ENCODE data around the gene TMEM131. TPM values are rescaled to one million over a fixed set of nuclear protein-coding genes. Genes with fewer than 3 reads are reported as not detected.

The TMEM131 gene
- polyA plus RNA-seq, 3 donors = 7.0 to 23.6 (median 8.2) TPM

DNA sequence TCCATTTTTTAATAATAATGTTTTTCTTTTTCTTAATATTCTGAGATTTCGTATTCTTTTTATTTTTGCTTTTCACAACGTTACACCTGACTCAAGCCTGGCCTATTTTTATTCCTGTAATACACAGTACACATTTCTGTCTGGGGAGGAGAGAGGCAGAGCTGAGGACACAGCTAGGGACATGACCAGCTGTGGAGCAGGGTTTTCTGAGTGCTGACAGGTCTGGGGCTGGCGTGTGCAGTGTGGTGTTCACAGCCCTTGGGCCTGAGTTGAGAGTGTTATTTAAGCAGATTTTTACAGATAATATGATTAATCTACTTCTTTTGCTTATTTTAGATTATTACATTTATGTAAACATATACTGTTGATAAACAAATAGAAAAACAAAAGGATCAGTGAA lies 226.4 kb downstream of the TMEM131 start:
- WGBS (ENCODE audit: insufficient coverage) = no CpG with 5 or more reads among the region's 3 CpGs
- Histone ChIP-seq H2AFZ (ENCODE audit: insufficient read depth, low read depth, low read length, poor library complexity, severe bottlenecking) (no peak overlapping the region), H3K27me3 (ENCODE audit: control insufficient read depth in 2 of 2, insufficient read depth in 2 of 2, low read length in 2 of 2) (no peaks in the 10 kb centered on the region), H3K27ac (ENCODE audit: low read depth in 1 of 2, low read length in 2 of 2) (no peak overlapping the region), H3K36me3 (replicated peaks in 1 of 2; ENCODE audit: control insufficient read depth in 1 of 2, insufficient read depth in 2 of 2, low read length in 2 of 2) (peaks cover 73 to 98% of the 10 kb centered on the region in 2 donors), H3K9ac (ENCODE audit: insufficient read depth, low read length, poor library complexity, severe bottlenecking) (no peak overlapping the region), H4K20me1 (ENCODE audit: insufficient read depth, low read length) (no peaks in the 10 kb centered on the region), H3K4me1 (ENCODE audit: control insufficient read depth in 1 of 2, insufficient read depth in 2 of 2, low read length in 2 of 2) (no peaks in the 10 kb centered on the region), H3K4me3 (replicated peaks in 1 of 3; ENCODE audit: low read depth in 2 of 3, low read length in 3 of 3) (no peak overlapping the region), H3K9me3 (replicated peaks in 1 of 2; ENCODE audit: control insufficient read depth in 1 of 2, insufficient read depth in 1 of 2, low read length in 2 of 2) (no peaks in the 10 kb centered on the region), H3K4me2 (replicated peaks; ENCODE audit: extremely low read depth, low read length, poor library complexity, severe bottlenecking) (no peak overlapping the region), H3K79me2 (ENCODE audit: insufficient read depth, low read length) (no peaks in the 10 kb centered on the region)
- H3K27me3 Mint-ChIP-seq (ENCODE audit: low read depth in 3 of 3) = no peaks in the 10 kb centered on the region
- intact Hi-C loops (cut with micrococcal nuclease) = no loop called here
- TF ChIP-seq, protein P1, sequence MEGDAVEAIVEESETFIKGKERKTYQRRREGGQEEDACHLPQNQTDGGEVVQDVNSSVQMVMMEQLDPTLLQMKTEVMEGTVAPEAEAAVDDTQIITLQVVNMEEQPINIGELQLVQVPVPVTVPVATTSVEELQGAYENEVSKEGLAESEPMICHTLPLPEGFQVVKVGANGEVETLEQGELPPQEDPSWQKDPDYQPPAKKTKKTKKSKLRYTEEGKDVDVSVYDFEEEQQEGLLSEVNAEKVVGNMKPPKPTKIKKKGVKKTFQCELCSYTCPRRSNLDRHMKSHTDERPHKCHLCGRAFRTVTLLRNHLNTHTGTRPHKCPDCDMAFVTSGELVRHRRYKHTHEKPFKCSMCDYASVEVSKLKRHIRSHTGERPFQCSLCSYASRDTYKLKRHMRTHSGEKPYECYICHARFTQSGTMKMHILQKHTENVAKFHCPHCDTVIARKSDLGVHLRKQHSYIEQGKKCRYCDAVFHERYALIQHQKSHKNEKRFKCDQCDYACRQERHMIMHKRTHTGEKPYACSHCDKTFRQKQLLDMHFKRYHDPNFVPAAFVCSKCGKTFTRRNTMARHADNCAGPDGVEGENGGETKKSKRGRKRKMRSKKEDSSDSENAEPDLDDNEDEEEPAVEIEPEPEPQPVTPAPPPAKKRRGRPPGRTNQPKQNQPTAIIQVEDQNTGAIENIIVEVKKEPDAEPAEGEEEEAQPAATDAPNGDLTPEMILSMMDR (IDR thresholded peaks at IDR 0.05) = no peak
- H3K4me1 Mint-ChIP-seq = peaks cover under 1% of the 10 kb centered on the region
- H3K4me3 Mint-ChIP-seq = no peak overlapping the region
- H3K36me3 Mint-ChIP-seq = peaks cover 77 to 89% of the 10 kb centered on the region in 2 donors
- H3K9me3 Mint-ChIP-seq = no peaks in the 10 kb centered on the region
- no peak for DNase-seq
- peak overlapping the region in 1 of 7 donors; percentile 33 for H3K27ac Mint-ChIP-seq

GRCh38 chr2:97766567-97766966 lies 229.2 kb downstream of the TMEM131 start:
- TF ChIP-seq, protein P1 (IDR thresholded peaks at IDR 0.05) = no peak
- peaks cover 8% of the 10 kb centered on the region for H3K4me1 Mint-ChIP-seq
- Histone ChIP-seq H3K4me1 (ENCODE audit: control insufficient read depth in 1 of 2, insufficient read depth in 2 of 2, low read length in 2 of 2) (peaks cover 0 to 3% of the 10 kb centered on the region in 2 donors), H3K27me3 (ENCODE audit: control insufficient read depth in 2 of 2, insufficient read depth in 2 of 2, low read length in 2 of 2) (no peaks in the 10 kb centered on the region), H3K4me3 (replicated peaks in 1 of 3; ENCODE audit: low read depth in 2 of 3, low read length in 3 of 3) (no peak overlapping the region), H3K4me2 (replicated peaks; ENCODE audit: extremely low read depth, low read length, poor library complexity, severe bottlenecking) (no peak overlapping the region), H3K79me2 (ENCODE audit: insufficient read depth, low read length) (no peaks in the 10 kb centered on the region), H3K36me3 (replicated peaks in 1 of 2; ENCODE audit: control insufficient read depth in 1 of 2, insufficient read depth in 2 of 2, low read length in 2 of 2) (peaks cover 73 to 98% of the 10 kb centered on the region in 2 donors), H2AFZ (ENCODE audit: insufficient read depth, low read depth, low read length, poor library complexity, severe bottlenecking) (no peak overlapping the region), H4K20me1 (ENCODE audit: insufficient read depth, low read length) (no peaks in the 10 kb centered on the region), H3K27ac (ENCODE audit: low read depth in 1 of 2, low read length in 2 of 2) (no peak overlapping the region), H3K9ac (ENCODE audit: insufficient read depth, low read length, poor library complexity, severe bottlenecking) (no peak overlapping the region), H3K9me3 (replicated peaks in 1 of 2; ENCODE audit: control insufficient read depth in 1 of 2, insufficient read depth in 1 of 2, low read length in 2 of 2) (no peaks in the 10 kb centered on the region)
- no peak for DNase-seq
- 57% methylated on average over 3 of the region's 5 CpGs for whole genome bisulfite sequencing (ENCODE audit: insufficient coverage)
- no peaks in the 10 kb centered on the region for H3K27me3 Mint-ChIP-seq (ENCODE audit: low read depth in 3 of 3)
- H3K27ac Mint-ChIP-seq = no peak overlapping the region
- intact Hi-C loops (cut with micrococcal nuclease) = no loop called here
- no peaks in the 10 kb centered on the region for H3K9me3 Mint-ChIP-seq
- peaks cover 79 to 89% of the 10 kb centered on the region in 2 donors for H3K36me3 Mint-ChIP-seq
- H3K4me3 Mint-ChIP-seq = no peak overlapping the region
